HG03066 (cell line): ENCODE measurements around the gene SH3PXD2A.

ENCODE experiments used
- ATAC-seq: cut with Tn5 transposase; IDR thresholded peaks from one replicate; pipeline ENCODE4 v1.9.1; 2021; ENCODE audit warnings: low read depth; ENCODE audit not compliant: unreplicated experiment

The SH3PXD2A gene

DNA sequence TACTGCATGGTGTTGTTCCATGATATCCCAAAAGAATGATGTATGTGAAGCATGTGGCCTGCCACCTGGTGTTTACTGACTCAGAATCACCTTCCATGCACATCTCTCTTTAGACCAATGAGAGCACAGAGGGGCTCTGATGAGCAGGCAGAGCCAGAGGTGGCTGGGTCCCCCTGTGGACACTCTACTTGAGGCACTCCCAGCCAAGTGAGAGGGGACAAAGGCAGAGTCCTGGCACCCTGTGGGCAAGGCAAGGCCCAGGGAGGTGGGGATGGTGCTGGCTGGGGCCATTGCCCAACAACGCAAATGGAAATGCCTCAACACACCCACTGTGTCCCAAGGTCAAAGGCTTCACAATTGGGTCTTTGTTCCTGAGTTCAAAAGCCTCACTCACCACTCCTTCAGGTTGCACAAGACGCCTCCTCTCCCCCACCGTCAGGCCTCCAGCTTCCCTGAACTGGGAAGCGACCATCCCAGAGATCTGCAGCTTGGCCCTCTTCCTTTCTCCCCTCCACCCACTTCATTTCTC is 197.3 kb downstream of the SH3PXD2A start:
- no peak for ATAC-seq

DNA sequence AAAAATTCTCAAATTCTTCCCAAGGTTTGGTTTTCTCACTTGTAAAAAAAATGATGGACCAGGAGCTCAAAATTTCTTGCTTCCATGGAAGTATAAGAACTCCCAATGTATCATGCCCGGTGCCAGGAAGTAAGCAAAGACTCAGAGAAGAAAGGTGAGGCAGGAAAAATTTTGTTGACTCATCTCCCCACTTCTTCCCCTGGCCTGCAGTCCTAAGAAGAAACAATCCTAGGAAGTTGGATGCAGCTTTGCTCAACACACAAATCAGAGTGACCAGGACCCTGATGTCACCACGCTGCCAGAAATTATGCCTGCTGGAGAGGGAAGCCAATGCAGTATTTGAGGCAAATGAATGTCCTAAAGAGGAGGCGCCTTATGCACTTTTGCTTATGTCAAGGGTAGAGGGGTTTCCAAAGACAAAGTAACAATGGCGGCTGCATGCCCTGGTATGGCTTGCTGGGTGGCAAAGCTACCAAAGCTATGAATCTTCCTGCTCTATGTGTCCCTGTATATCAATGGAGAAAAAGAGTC is 198.2 kb downstream of the SH3PXD2A start:
- no peak for ATAC-seq

DNA sequence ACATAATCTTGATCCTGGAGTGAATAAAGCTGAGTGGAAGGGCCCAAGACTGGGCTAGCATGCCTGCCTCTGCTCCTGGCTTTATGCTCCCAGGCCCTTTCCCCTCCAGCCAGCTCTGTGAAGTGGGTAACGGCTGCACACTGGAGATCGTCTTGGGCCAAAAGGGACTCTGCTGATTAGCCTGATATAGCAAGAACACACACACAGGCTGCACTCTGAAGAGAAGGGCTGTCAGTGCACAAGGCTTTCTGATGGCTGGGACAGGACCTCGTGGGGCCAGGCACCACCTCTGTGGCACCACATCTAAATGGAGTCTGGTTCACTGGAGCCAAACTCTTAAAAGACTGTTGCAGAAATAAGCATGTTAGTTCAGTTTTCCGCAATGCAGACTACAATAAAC is 200.5 kb downstream of the SH3PXD2A start:
- no peak for ATAC-seq

DNA sequence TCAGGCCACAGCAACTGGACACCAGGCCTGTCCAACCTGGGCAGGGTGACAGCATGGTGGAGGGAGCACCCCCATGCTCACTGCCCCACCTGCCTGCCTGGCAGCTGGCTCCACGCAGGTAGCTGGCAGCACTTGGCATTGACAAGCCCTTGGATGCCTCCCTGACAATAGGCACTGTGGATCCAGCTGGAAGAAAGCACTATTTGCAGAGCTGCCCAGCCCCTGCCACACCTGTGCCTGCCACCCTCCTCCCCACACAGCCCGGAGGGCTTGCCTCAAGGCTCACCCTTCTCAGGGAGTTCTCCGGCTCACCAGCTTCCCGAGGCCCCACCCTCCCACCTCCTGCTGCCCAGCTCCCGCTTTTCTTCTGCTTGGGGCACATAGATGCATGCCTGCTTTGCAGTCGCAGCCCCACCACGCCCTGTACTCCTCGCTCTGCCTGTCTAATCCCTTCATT is 201.8 kb downstream of the SH3PXD2A start:
- ATAC-seq: no peak

DNA sequence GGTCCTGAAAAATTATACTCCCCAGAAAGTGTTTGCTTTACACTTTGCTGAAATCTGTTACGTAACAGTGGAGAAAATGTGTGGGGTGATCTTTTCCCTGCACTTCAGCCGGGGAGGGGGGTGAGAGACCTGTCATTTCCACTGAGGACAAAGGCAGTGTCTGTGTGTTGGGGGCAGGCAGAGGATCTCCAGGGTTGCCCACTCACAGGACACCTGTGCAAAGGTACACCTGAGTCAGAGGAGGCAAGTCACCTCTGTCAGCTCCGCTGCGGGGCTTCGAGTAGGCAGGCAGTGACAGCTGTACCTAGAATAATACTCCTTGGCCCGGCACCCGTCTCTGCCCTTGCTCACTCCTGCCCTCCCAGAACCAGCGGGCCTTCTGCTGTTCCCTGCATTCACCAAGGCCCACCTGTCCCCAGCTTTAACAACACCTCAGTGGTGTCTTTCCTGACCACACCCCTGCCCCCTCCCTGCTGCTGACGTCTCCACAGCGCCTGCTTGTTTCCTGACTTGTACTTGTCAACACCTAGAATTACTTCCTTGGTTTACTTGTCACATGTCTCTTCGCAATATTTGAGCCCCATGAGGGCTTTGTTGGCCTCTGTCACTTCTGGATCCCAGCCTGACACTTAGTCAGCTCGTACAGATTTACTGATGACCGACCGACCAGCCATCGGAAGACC is 202.6 kb downstream of the SH3PXD2A start:
- no peak for ATAC-seq

DNA sequence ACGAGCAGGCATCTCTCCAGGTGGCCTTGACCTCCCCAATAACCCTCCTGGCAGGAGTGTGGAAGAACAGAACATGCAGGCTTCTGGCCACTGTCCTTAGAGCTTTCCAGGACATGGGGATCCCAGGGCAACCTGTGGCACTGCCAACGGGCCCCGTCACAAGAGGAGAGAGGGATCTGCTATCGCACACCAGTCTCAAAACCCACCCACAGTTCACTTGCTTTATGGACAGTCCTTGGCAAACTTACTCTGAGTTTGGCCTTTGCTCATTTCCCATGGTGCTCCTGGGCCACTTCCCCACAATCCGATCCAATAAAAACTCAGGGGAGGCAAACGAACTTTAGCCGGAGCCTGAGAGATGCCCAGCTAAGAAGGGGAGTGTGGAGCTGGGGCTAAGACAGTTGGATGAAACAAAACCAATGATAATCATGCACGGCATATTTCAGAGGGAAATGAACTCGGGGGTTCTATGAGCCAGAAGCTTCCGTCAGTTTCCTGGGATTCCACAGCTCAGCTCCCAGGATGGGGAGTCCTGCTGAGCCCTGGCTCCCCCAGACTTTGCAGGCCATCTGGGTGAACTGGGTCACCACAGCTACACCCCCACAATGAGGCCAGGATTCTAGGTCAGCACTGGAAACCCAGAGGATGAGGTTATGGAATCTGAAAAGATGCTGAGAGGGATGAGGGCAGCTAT is 203.4 kb downstream of the SH3PXD2A start:
- no peak for ATAC-seq

DNA sequence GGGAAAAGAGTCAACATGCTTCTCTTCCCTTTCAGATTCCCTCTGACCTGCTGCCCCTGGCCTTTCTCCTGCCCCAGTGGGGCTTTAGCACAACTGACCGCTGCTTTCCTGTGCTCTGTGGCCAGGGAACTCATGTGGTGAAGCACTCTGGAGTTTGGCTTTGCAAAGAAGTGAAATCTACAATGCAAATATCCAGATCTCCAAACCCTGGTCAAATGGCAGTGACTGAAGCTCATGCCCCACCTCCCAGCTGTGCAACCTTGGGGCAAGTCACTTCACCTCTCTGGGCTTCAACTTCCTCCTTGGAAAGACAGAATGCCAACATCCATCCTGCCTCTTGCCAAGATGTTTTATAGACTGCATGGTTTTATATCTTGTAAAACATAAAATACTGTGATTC is 204.0 kb downstream of the SH3PXD2A start:
- no peak for ATAC-seq

DNA sequence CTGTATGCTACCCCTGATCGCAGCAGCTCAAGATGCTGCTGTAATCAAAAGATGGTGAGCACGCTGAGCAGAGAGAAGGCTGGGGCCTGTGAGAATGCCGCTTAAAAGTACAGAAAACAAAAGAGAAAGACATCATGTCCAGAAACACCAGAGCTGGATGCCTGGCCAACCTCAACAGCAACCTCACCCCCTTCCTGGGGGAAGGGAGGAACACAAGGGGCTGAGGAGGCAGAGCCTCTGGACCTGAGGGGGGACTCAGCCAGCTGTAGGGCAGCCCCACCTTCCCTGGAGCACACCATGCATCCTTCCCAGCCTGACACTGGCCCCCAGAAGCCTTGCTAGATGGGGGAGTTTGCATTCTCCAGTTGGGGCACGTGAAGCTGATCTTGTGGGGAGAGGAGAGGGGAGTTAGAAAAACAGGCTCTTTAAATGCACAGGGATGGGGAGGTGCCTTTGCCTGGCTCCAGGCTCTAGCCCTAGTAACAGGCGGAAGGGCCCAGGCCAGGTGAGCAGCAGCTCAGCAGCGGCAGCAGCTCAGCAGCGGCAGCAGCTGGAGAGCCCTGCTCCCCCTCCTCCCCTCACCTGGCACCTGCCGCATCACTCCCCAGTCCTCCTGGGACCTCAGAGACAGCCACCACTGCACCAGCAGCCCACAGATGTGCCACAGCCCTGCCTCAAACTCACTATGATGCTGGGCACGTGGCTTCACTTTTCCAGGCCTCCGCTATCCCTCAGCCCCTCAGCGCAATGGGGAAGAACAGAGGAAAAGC is 205.5 kb downstream of the SH3PXD2A start:
- no peak for ATAC-seq

DNA sequence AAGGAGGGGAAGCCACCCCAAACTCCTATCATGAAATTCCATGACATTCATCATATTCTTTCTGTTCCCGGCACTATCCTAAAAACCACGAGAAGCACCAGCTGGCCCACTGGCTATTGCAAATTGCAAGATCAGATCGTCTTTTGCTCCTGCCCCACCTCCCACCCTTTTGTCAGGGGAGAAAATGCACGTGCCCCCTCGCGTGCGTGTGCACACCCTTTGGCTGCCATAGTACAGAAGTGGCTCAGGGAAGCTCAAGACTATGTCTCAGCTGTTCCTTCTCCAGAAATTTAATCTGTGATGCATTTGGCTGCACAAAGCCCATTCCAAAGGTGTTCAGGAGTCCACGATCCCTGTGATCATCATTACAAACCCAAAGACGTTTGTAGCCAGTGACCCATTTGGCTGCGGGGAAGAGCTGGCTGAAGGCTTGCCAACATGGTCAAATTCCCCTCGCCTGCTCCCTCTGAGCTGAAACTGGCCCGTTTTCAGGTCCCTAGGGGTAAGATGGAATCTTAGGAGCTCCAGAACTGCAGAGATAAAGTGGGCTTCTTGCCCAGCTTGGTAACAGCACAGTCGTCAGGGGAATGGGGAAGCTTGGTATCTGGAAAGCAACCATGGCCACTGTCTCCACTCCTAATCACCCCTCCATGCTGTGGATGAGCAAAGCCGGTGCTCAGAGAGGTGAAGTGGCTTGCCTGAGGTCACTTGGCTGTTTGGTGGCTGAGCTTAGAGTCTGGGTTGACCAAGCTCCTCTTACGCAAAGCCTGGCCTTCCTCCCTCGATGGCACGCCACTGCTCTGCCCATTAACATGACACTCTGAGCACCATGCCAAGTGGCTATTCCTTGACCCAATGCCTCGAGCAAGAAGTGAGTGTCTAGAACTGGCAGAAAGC is 206.5 kb downstream of the SH3PXD2A start:
- no peak for ATAC-seq

DNA sequence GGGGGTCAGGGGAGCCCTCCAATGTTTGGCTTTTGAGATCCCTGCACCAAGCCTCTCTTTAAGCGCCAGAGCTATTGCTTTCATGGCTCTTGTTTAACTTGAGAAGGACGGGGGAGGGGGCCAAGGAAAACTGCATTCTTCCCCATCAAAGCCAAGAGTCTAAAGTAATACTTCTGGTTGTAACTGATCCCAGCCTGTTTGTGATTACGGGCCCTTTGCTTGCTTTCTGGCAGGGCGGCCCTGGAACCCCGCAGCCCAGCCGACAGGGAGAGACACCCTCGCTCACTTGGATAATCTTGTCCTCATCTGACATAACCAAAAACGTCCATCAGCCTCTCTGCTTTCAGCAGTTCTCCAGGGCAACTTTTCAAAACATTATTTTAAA is 207.1 kb downstream of the SH3PXD2A start:
- ATAC-seq: no peak

DNA sequence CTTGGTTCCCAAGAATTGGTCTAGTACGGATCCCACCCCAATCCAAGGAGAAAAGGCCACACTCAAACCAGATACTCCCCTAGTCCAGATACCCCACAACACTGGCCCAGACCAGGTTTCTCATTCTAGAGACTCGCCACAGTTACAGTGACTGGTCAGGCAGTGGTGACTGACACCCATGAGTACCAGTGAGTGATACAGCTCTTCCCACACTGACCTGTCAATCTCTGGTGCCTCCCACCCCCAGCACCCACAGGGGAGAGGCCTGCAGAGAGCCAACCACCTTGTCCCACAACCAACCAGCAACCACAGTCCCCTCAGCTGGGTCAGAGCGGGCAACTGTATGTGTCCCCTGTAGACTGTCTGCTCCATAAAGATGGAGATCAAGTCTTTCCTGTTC is 209.1 kb downstream of the SH3PXD2A start:
- ATAC-seq: no peak

DNA sequence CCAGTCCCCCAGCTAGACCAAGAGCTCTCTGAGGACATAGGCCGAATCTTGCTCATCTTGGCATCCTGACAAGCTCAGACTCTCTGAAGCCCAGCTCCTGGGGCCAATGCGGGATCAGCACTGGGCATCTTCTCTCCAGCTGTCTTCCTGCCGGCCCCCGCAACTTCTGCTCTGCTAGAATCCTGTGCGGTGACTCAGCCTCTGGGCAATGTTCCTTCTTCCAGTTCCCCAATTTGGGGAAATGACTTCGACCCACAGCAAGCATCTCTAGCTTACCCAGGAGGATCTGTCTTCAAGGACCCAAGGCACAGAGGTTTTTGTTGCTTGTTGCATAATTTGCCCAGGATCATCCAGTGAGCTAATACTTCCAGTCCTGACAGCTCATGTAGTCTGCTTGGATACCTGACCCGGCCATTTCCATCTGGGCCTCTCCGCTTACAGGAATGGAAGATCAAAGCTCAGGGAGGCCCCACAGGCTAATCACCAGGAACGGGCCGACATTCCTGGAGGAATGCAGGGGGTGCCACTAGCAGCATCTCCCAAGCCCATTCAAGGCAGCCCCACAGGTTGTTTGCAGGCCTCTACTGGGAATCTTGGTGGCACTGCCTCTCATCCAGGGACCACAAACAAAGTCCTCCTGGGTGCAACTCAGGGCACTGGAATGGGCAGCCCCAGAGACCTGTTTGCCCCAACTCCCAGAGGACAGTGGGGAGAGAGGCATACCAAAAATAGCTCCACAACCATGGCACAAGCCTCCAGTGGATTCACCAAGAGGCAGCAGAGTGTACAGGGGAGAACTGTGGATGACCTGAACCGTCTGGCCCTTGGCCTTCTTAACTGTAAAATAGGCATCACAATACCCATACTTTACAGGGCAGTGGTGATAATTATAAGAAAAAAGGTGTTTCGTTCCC is 210.0 kb downstream of the SH3PXD2A start:
- no peak for ATAC-seq

DNA sequence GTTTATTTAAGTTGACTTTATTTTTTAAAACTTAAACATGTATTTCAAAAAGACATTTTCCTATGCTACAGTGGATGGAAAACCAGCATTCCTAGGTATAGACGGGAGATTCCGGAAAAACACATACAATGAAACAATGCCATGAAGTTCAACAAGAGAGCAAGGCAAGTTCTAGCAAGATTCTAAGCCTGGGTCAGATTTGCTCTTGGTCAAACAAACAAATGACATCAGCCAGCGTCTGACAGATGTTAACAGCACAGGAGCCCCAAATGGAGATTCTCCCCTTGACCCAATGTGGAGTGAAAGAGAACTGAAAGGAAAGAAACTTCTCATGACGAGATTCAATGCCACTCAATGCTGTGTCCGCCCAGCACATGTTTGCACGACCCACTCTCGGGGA is 212.0 kb downstream of the SH3PXD2A start:
- no peak for ATAC-seq

DNA sequence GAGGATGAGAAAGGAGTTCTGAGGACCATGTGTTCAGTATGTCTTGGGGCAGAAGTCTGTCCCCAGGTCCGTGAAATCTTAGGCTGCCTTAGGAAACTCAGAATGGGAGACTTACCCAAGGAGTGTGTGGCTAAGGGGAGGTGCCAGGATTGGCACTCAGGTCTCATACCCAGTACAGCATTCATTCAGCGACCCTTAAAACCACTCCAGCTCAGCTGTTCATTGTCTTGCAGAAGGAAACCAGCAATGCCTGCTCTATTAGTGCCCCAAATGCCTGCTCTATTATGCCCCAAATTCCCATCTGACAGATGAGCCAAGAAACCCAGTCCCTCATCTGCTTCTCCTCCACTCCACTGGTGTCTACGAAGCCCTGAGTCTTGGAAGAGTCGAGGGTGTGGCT is 214.1 kb downstream of the SH3PXD2A start:
- no peak for ATAC-seq

DNA sequence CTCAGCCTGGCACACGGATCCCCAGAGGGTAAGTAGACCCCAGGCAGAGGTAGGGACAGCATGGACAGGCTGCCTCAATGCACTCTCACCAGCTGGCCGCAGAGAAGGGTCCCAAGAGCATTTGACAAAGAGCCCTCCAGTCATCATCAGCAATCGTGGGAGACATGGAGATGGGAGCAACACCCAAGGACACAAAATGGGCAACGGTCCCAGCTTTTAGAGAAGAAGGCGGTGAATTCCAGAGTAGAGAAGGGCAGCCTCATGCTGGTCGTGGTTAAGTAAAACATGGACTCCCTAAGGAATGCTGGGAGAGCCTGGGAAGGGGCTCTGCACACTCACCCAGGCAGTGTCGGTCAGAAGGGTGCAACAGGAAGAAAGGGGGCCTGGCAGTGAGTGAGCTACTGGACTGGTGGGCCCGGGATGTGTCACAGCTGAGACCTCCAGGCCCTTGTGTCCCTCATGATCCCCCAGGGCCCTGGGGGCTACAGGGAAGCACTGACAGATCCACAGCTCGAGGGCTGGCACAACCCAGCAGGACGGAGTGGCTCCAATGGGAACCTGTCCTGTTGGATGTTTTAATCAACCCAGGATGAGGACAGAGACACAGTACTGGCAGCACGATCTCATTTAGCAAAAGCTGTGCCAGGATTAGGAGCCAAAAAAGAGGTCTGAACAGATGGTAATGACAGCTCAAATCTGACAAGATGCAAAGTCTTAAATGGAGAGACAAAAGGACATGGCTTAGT is 214.8 kb downstream of the SH3PXD2A start:
- ATAC-seq: no peak

DNA sequence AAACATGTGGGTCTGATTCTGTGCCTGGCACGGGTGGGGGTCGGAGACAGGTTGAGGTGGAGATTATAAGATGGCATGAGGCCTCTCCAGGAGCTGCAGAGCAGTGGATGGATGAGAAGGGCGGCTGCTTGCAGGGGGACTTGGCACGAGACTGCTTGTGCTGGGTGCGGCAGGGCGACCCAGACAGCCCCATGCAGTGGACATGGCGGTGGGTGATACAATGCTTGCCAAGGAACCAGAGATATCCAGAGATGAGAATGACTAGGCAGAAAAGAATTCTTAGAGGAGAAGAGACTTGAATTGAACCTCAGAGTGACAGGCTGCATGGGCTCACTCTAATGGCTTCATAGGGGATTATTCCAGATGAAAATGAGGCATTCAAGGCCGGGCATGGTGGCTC is 216.4 kb downstream of the SH3PXD2A start:
- no peak for ATAC-seq

DNA sequence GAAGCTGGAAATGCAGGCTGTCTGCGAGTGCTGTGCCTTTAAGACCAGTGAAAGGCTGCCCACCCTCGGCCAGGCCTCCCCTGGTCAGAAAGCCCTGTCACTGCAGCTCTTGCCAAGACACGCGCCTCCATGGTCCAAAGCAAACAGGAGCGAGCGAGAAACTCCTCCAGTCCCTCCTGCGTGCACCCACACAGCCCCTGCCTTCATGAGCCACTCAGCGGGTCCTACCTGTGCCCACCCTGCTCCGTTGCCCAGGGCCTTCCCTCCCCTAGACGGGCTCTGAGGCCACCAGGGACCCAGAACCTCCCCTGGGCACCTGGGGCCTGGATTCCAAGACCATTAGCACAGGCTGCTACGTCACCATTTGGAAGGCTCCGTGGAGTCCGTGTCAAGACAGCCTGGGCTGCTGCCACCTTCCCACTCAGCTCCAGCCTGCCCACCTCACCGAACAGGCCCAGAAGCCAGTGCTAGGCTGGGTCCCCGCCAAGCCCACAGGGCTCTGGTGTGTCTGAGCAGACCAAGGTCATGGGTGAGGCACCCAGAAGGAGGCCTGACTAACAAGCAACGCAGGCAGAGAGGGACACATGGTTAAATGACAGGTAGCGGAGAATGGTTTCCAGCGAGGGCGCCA is 217.3 kb downstream of the SH3PXD2A start:
- no peak for ATAC-seq

DNA sequence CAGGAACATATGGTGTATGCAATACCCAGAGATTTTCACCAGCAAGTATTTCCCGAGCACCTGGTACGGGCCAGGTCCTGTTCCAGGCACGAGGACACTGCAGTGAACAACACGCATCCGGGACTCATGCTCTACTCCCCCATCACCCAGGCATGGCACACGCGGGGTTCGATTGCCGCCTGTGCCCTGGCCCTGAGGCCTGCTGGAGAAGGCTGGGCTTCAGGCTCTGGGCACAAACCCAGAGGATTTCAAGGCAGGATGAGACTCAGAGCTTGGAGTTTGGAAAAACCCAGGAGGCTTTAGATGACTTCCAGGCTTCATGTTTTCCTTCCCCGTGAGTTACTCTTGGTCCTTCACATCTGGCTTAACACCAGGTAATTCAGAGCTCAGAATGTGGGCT is 218.4 kb downstream of the SH3PXD2A start:
- ATAC-seq: no peak
